Measurements from ENCODE around the gene NANOGP8.

NANOGP8 gene

GRCh38 chr15:35058534-35059054, 26.5 kb downstream of the NANOGP8 start:
- TF ChIP-seq TEAD4 (IDR thresholded peaks at IDR 0.05), result no peak
- no peak for TF ChIP-seq CEBPB (IDR thresholded peaks at IDR 0.05)
- no peak for TF ChIP-seq YY1 (IDR thresholded peaks at IDR 0.05; ENCODE audit: low read depth)
- TF ChIP-seq MAX (IDR thresholded peaks at IDR 0.05), result no peak
- TF ChIP-seq ZBTB7A (IDR thresholded peaks at IDR 0.05; ENCODE audit: low read depth), result no peak
- no peak for TF ChIP-seq NFIC (IDR thresholded peaks at IDR 0.05)
- no peak for TF ChIP-seq CREB1 (IDR thresholded peaks at IDR 0.05; ENCODE audit: low read depth)
- TF ChIP-seq EP300 (IDR thresholded peaks at IDR 0.05; ENCODE audit: borderline replicate concordance), result no peak
- TF ChIP-seq REST (IDR thresholded peaks at IDR 0.05; ENCODE audit: low read depth), result no peak
- no peak for TF ChIP-seq USF1 (IDR thresholded peaks at IDR 0.05)
- no peak for TF ChIP-seq TAF1 (IDR thresholded peaks at IDR 0.05; ENCODE audit: low read depth)
- TF ChIP-seq EGR1 (IDR thresholded peaks at IDR 0.05), result no peak

GRCh38 chr15:35055416-35056105, 29.5 kb downstream of the NANOGP8 start:
- TF ChIP-seq ZBTB7A (IDR thresholded peaks at IDR 0.05; ENCODE audit: low read depth) (no peak), NFIC (IDR thresholded peaks at IDR 0.05) (no peak), RAD21 (IDR thresholded peaks at IDR 0.05; ENCODE audit: low read depth) (no peak), CREB1 (IDR thresholded peaks at IDR 0.05; ENCODE audit: low read depth) (no peak), TCF12 (IDR thresholded peaks at IDR 0.05; ENCODE audit: low read depth) (no peak), FOXM1 (IDR thresholded peaks at IDR 0.05; ENCODE audit: borderline replicate concordance, low read depth) (no peak), CEBPB (IDR thresholded peaks at IDR 0.05) (no peak), USF1 (IDR thresholded peaks at IDR 0.05) (no peak), MAX (IDR thresholded peaks at IDR 0.05) (no peak), EGR1 (IDR thresholded peaks at IDR 0.05) (no peak), REST (IDR thresholded peaks at IDR 0.05; ENCODE audit: low read depth) (no peak)

- no peak for TF ChIP-seq EP300 (IDR thresholded peaks at IDR 0.05; ENCODE audit: borderline replicate concordance)
- no peak for TF ChIP-seq MAX (IDR thresholded peaks at IDR 0.05)
- no peak for TF ChIP-seq TCF12 (IDR thresholded peaks at IDR 0.05; ENCODE audit: low read depth)
- no peak for TF ChIP-seq NFIC (IDR thresholded peaks at IDR 0.05)
- TF ChIP-seq TAF1 (IDR thresholded peaks at IDR 0.05; ENCODE audit: low read depth), result no peak
- no peak for TF ChIP-seq RAD21 (IDR thresholded peaks at IDR 0.05; ENCODE audit: low read depth)
- no peak for TF ChIP-seq CEBPB (IDR thresholded peaks at IDR 0.05)
- no peak for TF ChIP-seq ZBTB7A (IDR thresholded peaks at IDR 0.05; ENCODE audit: low read depth)
- TF ChIP-seq EGR1 (IDR thresholded peaks at IDR 0.05), result no peak
- TF ChIP-seq CREB1 (IDR thresholded peaks at IDR 0.05; ENCODE audit: low read depth), result no peak
- no peak for TF ChIP-seq FOXM1 (IDR thresholded peaks at IDR 0.05; ENCODE audit: borderline replicate concordance, low read depth)
- no peak for TF ChIP-seq YY1 (IDR thresholded peaks at IDR 0.05; ENCODE audit: low read depth)
Observed at GRCh38 chr15:35054380-35054779, 30.7 kb downstream of the NANOGP8 start.

- TF ChIP-seq RAD21 (IDR thresholded peaks at IDR 0.05; ENCODE audit: low read depth), result no peak
- no peak for TF ChIP-seq USF1 (IDR thresholded peaks at IDR 0.05)
Observed at GRCh38 chr15:35047996-35048395, 37.1 kb downstream of the NANOGP8 start.

- TF ChIP-seq CREB1 (IDR thresholded peaks at IDR 0.05; ENCODE audit: low read depth), result no peak
- TF ChIP-seq REST (IDR thresholded peaks at IDR 0.05; ENCODE audit: low read depth), result no peak
- no peak for TF ChIP-seq ZBTB7A (IDR thresholded peaks at IDR 0.05; ENCODE audit: low read depth)
- no peak for TF ChIP-seq FOXM1 (IDR thresholded peaks at IDR 0.05; ENCODE audit: borderline replicate concordance, low read depth)
- no peak for TF ChIP-seq NFIC (IDR thresholded peaks at IDR 0.05)
- TF ChIP-seq YY1 (IDR thresholded peaks at IDR 0.05; ENCODE audit: low read depth), result no peak
- TF ChIP-seq CEBPB (IDR thresholded peaks at IDR 0.05), result no peak
- TF ChIP-seq TEAD4 (IDR thresholded peaks at IDR 0.05), result no peak
- no peak for TF ChIP-seq EGR1 (IDR thresholded peaks at IDR 0.05)
- no peak for TF ChIP-seq TAF1 (IDR thresholded peaks at IDR 0.05; ENCODE audit: low read depth)
- TF ChIP-seq TCF12 (IDR thresholded peaks at IDR 0.05; ENCODE audit: low read depth), result no peak
- no peak for TF ChIP-seq USF1 (IDR thresholded peaks at IDR 0.05)
- no peak for TF ChIP-seq RAD21 (IDR thresholded peaks at IDR 0.05; ENCODE audit: low read depth)
- no peak for TF ChIP-seq MAX (IDR thresholded peaks at IDR 0.05)
- no peak for TF ChIP-seq EP300 (IDR thresholded peaks at IDR 0.05; ENCODE audit: borderline replicate concordance)
Observed at GRCh38 chr15:35047528-35047927, 37.6 kb downstream of the NANOGP8 start.

Measured in Ishikawa (cell line).